HG03571 (cell line): ENCODE measurements around the gene GALNT10.
A peak's percentile ranks its signal among the peaks of the same experiment; 100 is the strongest.

Experiments
- ATAC-seq: cut with Tn5 transposase; IDR thresholded peaks from one replicate; pipeline ENCODE4 v1.9.1; 2021; ENCODE audit not compliant: unreplicated experiment

Gene GALNT10

DNA sequence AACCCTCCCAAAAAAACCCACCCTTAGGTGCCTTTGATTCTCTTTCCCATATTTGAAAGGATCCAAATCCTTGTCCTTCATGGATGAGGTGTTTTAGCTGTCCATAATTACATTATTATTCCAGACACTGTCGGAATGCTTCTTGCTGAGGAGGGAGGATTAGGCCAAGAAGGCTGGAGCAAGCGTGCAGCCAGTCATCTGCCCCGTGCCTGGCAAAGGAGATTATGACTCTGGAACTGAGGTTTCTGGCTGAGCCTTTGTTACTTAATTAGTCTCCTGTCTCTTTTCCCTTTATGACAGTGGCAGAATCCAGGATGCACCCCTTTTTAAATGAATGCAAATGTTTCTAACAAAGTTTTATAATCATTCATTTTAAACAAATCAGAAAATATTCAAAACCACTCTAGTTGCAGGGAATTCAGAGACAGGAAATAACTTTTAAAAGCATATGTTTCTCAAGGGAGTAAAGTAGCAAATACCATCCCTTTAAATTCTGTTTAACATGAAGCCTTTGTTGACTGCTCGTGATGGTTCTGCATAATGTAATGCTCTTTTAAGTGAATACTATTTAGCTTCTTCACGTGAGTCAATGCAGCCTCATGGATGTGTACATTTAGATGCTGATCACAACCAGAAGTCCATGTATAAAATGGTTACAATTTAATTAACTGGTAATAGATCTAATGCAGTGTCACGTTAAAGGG lies 69.8 kb downstream of the GALNT10 start:
- ATAC-seq = no peak

DNA sequence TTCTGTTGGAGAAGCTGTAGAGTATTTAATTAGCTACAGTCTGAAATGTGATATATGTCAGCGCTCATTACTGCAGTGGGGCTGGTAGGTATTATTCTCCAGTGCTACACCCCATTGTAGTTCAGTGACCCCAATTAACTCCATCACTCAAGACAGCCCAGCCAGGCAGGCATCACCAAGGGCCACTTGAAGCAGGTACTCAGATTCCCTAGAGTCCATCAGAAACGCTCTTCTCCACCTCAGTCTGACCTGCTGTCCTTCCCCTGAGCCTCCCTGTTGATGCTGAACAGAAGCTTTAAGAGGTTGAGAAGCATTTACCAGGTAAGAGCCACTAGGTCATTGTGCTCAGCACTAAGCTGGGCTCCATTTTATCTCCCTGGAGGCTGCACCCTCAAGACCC lies 71.8 kb downstream of the GALNT10 start:
- ATAC-seq = no peak

DNA sequence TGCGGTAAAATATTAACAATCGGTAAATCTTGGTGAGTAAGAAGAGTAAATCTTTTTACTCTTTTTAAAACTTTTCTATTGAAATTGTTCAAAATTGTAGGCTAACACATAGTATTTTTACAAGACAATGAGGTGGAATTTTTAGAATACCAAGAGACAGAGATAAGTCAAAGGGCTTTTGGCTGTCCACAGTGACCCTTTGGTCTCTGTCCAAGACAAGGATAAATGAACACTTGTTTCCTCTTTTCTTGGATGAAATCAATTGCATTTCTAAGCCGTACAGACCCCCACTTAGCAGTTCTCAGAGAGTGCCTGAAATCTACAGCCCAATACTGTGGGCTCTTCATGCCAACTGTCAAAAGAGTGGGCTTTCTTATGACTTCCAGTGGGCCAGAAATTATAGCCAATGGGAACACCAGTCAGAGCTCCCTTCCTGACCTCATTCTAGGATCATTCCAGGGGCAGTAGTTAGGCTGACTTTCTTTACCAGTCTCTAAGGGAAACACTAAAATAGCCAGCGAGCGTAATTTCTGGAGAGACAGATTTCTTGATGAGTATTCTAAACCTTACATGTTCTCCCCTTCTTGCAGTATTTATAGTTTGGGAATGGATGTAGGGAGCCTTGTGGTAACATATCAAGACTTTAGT lies 74.1 kb downstream of the GALNT10 start:
- ATAC-seq = no peak

DNA sequence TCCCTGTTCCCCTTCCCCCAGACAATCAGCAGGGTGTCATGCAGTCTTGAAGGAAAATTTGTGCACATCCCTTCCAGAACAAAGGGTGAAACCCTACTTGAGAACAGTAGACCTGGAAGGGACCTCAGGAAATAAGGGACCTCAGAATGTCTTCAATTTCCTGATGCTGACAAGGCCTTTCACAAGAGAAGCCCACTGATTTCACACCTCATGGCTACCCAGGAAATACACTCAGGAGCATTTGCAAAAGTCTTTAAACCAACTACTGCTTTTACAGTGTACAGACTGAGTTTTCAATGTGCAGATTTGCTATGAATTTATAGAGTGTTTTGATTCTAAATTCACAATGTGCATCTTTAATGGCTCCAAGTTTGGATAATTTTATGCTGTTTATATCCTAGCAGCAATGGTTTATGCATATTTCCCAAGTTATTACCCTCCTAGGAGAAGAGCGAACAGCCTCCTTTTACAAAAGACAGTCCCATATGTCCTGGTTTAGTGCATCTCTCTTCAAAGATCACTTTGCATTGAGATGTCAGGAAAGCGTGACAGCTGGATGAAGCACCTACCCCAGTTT lies 74.8 kb downstream of the GALNT10 start:
- no peak for ATAC-seq

DNA sequence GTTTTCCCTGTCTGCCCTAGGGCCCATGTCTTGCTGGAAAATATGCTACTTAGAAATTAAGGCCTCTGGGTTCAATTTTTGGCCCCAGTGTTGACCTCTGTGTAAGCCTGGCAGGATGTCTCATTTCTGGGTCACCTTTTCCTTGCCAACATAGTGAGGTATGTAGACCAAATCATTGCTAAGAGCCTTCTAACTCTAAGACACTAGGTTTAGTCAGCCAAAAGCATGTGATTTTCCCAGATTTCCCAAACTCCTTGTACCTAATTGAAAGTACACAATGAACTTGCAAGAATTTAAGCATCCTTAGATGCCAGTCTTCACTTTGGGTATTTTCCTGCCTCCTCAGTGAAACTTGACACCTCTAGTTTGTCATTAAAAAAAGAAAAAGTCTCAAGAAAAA lies 77.0 kb downstream of the GALNT10 start:
- no peak for ATAC-seq

DNA sequence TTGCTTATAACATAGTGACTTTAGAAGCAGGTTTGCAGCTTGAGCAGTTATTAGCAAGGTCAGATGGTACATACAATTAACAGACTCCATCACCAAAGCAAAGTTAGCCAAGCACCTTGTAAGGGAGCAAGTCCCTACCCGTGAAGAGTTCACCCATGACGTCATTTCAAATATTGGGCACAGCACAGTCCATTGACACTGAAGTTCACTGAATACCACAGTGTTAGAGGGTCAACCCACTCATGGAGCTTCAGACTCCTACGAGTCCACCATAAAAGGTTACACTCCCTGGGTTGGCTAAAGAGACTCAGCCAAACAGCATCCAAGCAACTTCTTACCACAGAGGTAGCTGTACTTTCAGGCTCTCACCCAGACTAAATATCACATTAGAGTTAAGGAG lies 77.5 kb downstream of the GALNT10 start:
- no peak for ATAC-seq

DNA sequence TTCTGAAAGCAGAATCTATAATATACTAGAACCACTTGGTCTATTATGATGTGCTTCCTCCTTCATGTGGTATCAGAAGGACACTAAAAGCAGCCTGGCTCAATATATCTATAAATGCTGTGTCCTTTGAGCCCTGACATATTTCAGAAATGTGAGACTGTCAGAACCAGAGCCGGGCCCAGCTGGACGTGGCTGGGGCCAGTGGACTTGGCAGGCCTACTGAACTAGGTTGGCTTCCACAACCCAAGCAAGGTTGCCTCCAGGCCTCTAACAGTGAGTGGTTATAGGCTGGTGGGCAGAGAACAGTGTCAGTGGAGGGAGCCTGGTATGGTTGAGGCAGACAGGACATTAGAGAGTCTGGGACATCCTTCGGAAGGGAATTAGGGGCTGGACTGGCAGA lies 78.9 kb downstream of the GALNT10 start:
- ATAC-seq = no peak

DNA sequence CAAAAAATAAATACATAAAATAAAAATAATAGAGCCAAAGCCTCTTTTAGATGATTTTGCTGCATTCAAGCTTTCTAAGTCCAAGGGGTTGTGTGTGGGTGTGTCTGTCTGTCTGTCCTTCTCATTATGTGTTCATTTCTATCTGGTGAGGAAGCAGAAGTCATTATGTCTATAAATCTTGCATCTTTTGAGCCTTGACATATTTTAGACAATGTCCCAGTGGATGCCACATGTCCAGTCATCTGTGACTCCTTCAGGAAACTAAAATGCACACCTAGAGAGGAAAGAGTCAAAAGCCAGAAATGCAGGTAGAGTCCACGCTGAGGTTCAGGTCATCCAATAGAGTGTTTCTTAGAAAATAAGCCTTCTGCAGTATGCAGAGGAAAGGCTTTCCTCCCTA lies 80.9 kb downstream of the GALNT10 start:
- no peak for ATAC-seq

DNA sequence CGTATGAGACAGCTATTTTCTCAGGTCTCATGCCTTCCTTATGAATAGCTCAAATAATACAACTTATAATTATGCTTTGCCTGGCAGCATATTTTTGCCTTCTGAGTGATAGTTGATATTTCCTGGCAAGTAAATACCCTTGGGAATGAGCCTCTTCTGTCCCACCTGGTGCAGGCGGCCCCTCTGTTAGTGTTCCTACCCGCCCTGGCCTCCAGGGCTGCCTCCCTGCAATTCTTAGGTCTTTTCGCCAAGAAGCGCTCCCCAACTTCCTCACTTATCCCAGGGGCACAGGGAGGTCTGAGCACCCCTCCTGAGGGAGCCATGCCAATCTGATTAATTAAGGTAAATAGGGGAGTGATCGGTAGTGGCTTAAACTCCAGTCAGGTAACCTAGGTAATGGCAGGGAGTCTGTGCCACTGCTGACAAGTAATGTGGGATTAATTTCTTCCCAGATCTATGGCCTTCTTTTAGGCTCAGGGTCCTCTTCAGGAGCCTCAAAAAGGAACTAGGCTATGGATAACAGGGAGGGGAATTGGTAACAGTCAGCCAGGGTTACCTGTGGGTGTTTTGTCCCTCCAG lies 81.5 kb downstream of the GALNT10 start:
- ATAC-seq = no peak

DNA sequence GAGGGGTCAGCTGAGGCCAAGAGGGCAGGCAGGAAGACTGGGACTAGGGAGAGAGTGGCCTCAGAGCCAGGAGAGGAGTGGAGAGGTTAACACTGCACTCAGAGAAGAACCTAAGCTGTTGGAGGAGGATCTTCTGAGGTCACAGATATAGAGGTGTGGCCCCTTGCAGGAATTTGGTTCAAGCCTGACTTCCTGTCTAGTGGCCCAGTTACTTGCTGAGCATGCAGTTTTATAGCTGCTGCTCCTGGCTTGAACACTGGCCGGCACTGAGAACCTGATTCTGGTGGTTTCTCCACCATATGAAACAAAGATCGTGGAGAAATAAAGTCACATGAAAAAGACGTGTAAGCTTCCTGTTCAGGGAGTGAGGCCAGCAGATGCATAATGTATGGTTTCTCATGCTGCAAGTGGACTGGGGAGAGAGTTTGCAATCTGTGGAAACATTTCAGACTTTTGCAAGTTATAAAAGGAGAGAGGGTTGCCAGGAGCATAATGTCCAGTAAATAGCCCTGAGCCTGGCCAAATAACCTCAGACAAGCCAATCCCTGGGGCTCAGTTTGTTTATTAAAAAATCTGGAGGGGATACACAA lies 82.6 kb downstream of the GALNT10 start:
- no peak for ATAC-seq

DNA sequence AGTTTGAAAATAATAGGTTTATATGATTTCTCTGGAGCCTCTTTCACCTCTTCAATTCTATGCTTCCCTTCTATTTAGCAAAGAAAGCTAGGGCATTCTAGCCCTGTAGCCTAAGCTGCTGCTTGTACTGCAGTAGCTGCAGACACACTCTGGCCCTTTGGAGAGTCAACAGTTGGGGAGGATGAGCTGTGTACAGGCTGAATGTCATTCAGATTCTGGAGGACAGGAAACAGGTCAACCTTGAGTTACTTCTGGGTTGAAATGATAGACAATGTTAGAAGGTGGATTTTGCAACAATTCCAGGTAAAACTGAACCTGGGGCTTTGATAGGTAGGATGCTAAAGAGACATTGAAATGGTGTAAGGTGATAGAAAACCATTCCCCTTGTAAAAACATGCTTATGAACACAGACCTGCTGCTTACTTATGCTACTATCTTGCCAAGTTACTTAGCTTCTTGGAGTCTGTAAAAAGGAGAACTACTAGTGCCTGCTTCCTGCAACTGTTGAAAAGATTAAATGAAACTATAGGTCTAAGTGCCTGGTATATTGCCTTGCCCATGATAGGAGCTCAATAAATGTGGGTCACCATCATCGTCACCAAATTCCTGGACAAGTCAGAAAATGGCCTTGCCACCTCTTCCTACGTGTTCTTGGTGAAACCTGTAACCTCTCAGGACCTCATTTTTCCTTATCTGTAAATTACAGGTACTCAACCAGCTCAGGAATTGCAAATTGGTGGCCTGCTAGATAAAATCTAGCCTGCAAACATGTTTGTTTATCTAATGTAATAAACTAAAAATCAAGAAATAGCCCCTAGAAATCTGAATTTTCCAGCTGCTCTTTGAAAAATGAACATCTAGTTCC lies 83.7 kb downstream of the GALNT10 start:
- ATAC-seq = no peak

DNA sequence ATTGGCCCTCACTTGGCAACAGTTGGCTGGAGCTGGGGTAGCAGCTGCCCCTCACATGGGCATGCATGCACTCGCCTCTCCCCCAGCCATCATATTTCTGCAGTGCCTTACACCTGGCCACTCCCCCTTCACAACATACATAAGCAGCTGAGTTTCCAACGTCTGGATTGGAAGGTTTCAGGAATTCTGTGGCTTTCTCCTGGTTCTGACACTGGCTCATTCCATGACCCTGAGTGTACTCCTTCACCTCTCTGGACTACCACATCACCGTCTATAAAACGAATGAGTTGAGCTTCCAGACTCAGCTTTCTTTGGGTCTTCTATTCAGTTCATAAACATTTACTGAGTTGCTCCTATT lies 84.3 kb downstream of the GALNT10 start:
- no peak for ATAC-seq

DNA sequence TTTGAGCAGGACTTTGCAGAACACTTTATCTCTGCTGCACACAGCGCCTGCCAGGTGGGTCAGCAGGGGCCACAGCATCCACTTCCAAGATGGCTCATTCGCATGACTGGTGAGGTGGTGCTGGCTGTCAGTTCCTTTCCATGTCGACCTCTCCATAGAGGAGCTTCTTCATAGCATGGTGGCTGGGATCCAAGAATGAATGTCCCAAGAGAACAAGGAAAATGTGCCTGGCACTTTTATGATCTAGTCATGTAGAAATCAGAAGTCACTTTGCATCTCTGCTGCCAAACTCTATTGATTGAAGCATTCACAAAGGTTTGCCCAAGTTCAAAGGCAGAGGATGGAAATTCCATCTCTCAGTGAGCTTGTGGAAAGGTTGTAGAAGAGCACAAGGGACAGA lies 85.0 kb downstream of the GALNT10 start:
- ATAC-seq = no peak

DNA sequence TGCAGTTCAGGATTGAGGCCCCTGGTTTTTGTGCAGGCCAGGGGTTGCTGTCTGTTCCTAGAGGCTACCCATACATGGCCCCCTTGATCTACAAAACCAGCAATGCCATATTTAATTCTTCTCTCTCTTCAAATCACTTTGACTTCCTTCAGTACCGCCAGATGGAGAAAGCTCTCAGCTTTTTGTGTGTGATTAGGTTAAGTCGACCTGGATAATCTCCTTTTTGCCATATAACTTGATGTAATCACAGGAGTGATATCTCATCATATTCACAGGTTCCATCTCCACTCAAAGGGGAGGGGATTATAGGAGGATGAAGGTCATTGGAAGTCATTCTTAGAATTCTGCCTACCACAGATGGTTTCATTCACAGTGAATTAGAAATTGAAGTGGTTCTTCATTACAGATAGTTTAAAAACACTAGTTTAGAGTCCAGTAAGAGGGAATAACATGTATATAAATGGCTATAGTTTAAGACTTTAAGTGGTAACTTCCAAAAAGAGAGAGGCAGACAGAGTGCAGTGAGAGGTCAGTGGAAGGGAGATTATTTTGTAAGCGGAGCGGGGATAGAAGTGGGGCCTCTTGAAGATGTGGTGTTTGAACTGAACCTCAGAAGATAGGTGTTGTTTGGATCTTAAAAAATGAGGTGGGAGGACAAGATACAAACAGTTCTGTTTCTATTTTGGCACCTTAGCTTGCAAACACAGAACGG lies 85.9 kb downstream of the GALNT10 start:
- no peak for ATAC-seq

DNA sequence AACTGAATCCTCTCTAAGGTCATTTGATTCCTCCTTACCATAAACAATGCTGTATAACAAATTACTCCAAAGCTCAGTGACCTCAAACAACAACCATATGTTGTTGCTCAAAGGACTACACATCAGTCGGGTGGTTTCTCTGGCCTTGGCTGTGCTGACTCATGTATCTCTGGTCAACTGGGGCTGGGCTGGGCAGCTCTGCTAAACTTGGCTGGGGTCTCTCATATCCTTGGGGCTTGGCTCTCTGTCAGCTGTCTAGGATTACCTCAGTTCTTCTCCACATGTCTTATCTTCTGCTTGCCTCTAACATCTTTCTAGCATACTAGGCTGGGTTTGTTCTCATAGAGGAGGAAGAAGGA lies 86.4 kb downstream of the GALNT10 start:
- ATAC-seq = no peak

DNA sequence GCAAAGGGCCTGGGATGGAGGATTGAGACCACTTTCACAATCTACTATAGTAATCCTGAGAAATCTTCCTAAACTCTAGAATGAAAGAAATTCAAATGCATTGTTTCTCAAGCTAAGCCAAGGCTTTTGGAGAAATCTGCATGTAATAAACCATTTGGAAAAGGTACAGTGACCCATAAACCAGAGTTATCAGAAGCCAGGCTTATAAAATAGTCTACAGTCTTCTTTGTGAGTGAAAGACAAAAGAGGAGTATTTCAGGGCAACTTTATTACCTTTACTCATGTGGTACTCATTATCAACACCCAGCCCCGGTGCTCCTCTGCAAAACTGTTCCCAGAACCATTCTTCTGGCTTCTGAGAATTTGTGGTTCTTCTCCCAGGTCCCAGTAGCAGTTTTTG lies 87.0 kb downstream of the GALNT10 start:
- ATAC-seq = no peak

DNA sequence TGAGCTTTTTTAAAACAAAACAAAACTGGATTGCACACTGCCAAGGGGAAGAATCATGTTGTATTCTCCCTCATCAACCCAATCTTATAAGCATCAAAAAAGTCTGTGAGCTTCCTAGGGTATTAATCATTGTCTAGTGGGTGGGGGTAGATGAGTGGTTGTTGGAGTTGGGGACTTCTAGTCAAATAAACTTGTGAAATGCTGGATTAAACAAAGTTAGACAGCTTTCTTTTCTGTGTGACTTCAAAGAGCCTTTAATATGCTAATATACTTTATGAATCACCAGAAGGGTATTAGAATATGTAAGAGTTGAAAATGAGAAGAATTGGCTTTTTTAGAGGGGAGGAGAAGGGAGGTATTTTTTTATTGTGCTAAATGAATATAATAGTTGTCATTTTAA lies 87.7 kb downstream of the GALNT10 start:
- ATAC-seq = no peak

DNA sequence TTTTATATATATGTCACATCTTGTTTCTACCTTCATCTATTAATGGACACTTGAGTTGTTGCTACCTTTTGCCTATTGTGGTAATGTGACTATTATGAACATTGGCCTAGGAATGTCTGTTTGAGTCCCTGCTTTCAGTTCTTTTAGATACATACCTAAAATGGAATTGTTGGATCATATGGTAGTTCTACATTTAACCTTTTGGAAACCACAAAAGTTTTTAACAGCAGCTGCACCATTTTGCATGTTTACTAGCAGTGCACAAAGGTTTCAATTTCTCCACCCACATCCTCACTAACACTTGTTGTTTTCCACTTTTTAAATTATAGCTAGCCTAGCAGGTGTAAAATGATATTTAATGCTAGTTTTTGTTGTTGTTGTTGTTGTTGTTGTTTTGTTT lies 88.4 kb downstream of the GALNT10 start:
- no peak for ATAC-seq

DNA sequence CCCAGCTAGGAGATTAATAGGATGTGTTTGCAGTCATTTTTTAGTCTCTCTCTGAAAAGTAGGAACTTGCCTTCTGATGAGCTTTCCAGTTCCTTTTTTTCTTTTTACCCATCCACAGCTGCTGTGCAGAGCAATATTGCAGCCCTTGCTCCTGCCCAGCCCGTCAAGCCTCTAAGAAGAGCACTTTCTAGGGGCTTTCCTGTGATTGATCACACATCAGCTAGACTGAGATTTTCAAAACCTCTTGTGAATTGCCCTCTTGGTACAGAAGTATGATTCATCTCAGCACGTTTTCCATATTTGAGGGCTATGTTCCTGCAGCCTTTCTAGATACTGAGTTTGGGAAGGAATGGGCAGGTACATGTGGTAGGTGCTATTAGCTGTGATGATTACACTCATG lies 93.9 kb downstream of the GALNT10 start:
- peak; percentile 88 for ATAC-seq

DNA sequence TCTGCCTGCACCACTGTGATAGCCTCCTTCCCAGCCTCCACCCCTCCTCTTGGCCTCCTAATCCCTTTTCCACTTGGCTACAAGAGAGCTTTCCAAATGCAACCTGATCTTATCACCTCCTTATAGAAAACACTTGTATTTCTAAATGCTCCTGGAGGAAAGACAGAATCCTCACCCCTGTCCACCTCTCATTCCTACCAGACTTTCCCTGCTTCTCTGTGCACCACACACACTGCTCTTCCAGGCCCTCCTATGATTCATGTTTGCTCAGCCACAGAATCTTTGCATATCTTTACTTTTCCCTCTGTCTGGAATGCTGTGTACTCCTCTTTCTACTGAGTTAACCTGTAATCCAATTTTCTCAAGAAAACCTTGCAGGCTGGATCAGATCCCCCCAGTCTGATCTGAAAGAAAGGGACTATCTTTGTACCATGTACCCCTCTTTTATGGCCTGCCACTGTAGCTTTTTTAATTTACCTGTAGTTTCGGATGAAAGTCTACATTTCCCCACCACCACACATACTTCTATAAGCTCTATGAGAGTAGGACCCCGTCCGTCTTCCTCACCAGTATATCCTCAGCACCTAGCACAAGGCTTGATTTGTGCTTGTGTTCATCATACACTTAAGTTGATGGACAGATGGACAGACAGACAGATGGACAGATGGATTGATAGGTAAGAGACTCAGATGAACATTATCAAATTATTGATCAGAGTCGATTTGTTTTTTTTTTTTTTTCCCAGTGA lies 95.3 kb downstream of the GALNT10 start:
- no peak for ATAC-seq
